HEK293T (cell line): ENCODE data around the gene IL12A.

Source experiments
- CTCF ChIA-PET: fragments of 350-600 bp; formaldehyde crosslinking; extraction: SDS; loops from one replicate; lab custom pipeline; 2021; ENCODE audit warnings: antibody characterized with exemption, inconsistent platforms; lab: Yijun Ruan, JAX
- POLR2A ChIA-PET: fragments of 350-600 bp; formaldehyde crosslinking; extraction: SDS; loops from one replicate; lab custom pipeline; 2020; ENCODE audit warnings: antibody characterized with exemption, inconsistent platforms; lab: Yijun Ruan, JAX
- DNase-seq: peaks from one replicate; pipeline ENCODE4 v3.0.0; 2012; ENCODE audit warnings: mixed read lengths; ENCODE audit errors: extremely low spot score
- ARNT ChIP-seq: fragments of 450-650 bp; IDR thresholded peaks from 2 replicates; pipeline ENCODE4 v1.6.1; 2017; ENCODE audit warnings: mild to moderate bottlenecking
- BHLHE40 ChIP-seq: fragments of 450-650 bp; IDR thresholded peaks from 2 replicates; pipeline ENCODE4 v1.6.1; 2016; ENCODE audit warnings: mild to moderate bottlenecking, moderate library complexity, borderline replicate concordance
- CTBP1 ChIP-seq: fragments of 450-650 bp; IDR thresholded peaks from 2 replicates; pipeline ENCODE4 v1.6.1; 2016; ENCODE audit warnings: borderline replicate concordance
- ELF4 ChIP-seq: fragments of 450-650 bp; IDR thresholded peaks from 2 replicates; pipeline ENCODE4 v1.6.1; 2017; ENCODE audit warnings: antibody characterized with exemption
- FOXA1 ChIP-seq: fragments of 450-650 bp; IDR thresholded peaks from 2 replicates; pipeline ENCODE4 v1.6.1; 2016; ENCODE audit warnings: mild to moderate bottlenecking
- FOXK2 ChIP-seq: fragments of 450-650 bp; IDR thresholded peaks from 2 replicates; pipeline ENCODE4 v1.6.1; 2016; ENCODE audit warnings: mild to moderate bottlenecking
- FOXM1 ChIP-seq: fragments of 450-650 bp; IDR thresholded peaks from 2 replicates; pipeline ENCODE4 v1.6.1; 2017; ENCODE audit warnings: mild to moderate bottlenecking, borderline replicate concordance
- HDGF ChIP-seq: fragments of 450-650 bp; IDR thresholded peaks from 2 replicates; pipeline ENCODE4 v1.6.1; 2017; ENCODE audit warnings: antibody characterized with exemption, borderline replicate concordance
- L3MBTL2 ChIP-seq: fragments of 450-650 bp; conservative IDR thresholded peaks from 2 replicates; pipeline ENCODE4 v1.6.1; 2016; ENCODE audit warnings: mild to moderate bottlenecking
- LEF1 ChIP-seq: fragments of 450-650 bp; IDR thresholded peaks from 2 replicates; pipeline ENCODE4 v1.6.1; 2017; ENCODE audit warnings: mild to moderate bottlenecking, borderline replicate concordance
- NFRKB ChIP-seq: fragments of 450-650 bp; IDR thresholded peaks from 2 replicates; pipeline ENCODE4 v1.6.1; 2016; ENCODE audit warnings: mild to moderate bottlenecking, moderate library complexity
- PKNOX1 ChIP-seq: fragments of 450-650 bp; IDR thresholded peaks from 2 replicates; pipeline ENCODE4 v1.6.1; 2016
- SP1 ChIP-seq: fragments of 450-650 bp; IDR thresholded peaks from 2 replicates; pipeline ENCODE4 v1.6.1; 2017
- SUZ12 ChIP-seq: fragments of 450-650 bp; IDR thresholded peaks from 2 replicates; pipeline ENCODE4 v1.6.1; 2016; ENCODE audit warnings: mild to moderate bottlenecking
- TARDBP ChIP-seq: fragments of 450-650 bp; IDR thresholded peaks from 2 replicates; pipeline ENCODE4 v1.6.1; 2016
- ZNF384 ChIP-seq: fragments of 450-650 bp; IDR thresholded peaks from 2 replicates; pipeline ENCODE4 v1.6.1; 2016

IL12A gene

GRCh38 chr3:159964166-159964973 is 24.3 kb upstream of the IL12A start:
- DNase-seq = no peak
- TF ChIP-seq FOXM1 (no peak), ZNF384 (no peak), SUZ12 (no peak), ARNT (no peak), HDGF (no peak), PKNOX1 (no peak), ELF4 (no peak), LEF1 (no peak), BHLHE40 (no peak), L3MBTL2 (no peak), SP1 (no peak), NFRKB (no peak), FOXA1 (no peak), TARDBP (no peak), FOXK2 (no peak), CTBP1 (no peak)
- POLR2A ChIA-PET = no interaction called here
- CTCF ChIA-PET = no interaction called here

- no peak for DNase-seq
- ChIA-PET CTCF (no interaction called here), POLR2A (no interaction called here)
- TF ChIP-seq L3MBTL2 (no peak), ELF4 (no peak), PKNOX1 (no peak), CTBP1 (no peak), LEF1 (no peak), BHLHE40 (no peak), ZNF384 (no peak), TARDBP (no peak), NFRKB (no peak), FOXA1 (no peak), SP1 (no peak), FOXK2 (no peak), HDGF (no peak), SUZ12 (no peak), ARNT (no peak), FOXM1 (no peak)
Observed at GRCh38 chr3:159971311-159971710, 17.3 kb upstream of the IL12A start.

- no peak for TF ChIP-seq FOXK2
- no peak for TF ChIP-seq BHLHE40
- TF ChIP-seq ELF4 = no peak
- TF ChIP-seq FOXA1 = no peak
- TF ChIP-seq LEF1 = no peak
- TF ChIP-seq NFRKB = no peak
- TF ChIP-seq L3MBTL2 = no peak
- no peak for TF ChIP-seq ARNT
- no peak for DNase-seq
- ChIA-PET POLR2A (no interaction called here), CTCF (interaction anchor here (1.4 kb wide), 1 partner anchor 11 kb away, joined by 4 read pairs; the partner anchor contains the start of gene IL12A)
Observed at GRCh38 chr3:159977295-159977694, 11.3 kb upstream of the IL12A start.

- DNase-seq = no peak
- no peak for TF ChIP-seq BHLHE40
- no peak for TF ChIP-seq FOXA1
- TF ChIP-seq ARNT = no peak
- TF ChIP-seq ZNF384 = no peak
- no peak for TF ChIP-seq HDGF
- TF ChIP-seq TARDBP = no peak
- TF ChIP-seq L3MBTL2 = no peak
- no peak for TF ChIP-seq FOXK2
- TF ChIP-seq CTBP1 = no peak
- no peak for TF ChIP-seq SUZ12
- TF ChIP-seq SP1 = no peak
- no peak for TF ChIP-seq ELF4
- ChIA-PET POLR2A (no interaction called here), CTCF (interaction anchor here (1.0 kb wide), 1 partner anchor 11 kb away, joined by 6 read pairs; the partner anchor contains the start of gene IL12A)
Observed at GRCh38 chr3:159978353-159978752, 10.3 kb upstream of the IL12A start.

GRCh38 chr3:159978918-159979703 is 9.5 kb upstream of the IL12A start:
- ChIA-PET CTCF (interaction anchor here (1.0 kb wide), 1 partner anchor 10 kb away, joined by 6 read pairs; the partner anchor contains the start of gene IL12A), POLR2A (no interaction called here)
- no peak for DNase-seq
- TF ChIP-seq CTBP1 (no peak), FOXA1 (no peak), ELF4 (no peak), LEF1 (no peak), PKNOX1 (no peak), NFRKB (no peak), L3MBTL2 (no peak), BHLHE40 (no peak), FOXM1 (no peak), SUZ12 (no peak), FOXK2 (no peak)
